Fibroblast of lung (primary cell): Measurements from ENCODE around the gene UBE2E2. TPM values are rescaled to one million over a fixed set of nuclear protein-coding genes. Genes with fewer than 3 reads are reported as not detected.

Source experiments
- DNase-seq, 2 donors: peaks; one replicate each; pipeline versions ENCODE4 v3.0.0 to v3.0.0-alpha.2; 2010; ENCODE audit warnings: low read depth in 2 of 2
- H2AFZ ChIP-seq: 2 replicates; pipeline ENCODE4 v1.5.1; 2012; ENCODE audit warnings: low read length, control low read depth, inconsistent platforms
- H3K27ac ChIP-seq: 2 replicates; pipeline ENCODE4 v1.5.1; 2011; ENCODE audit warnings: low read length, control low read depth; ENCODE audit not compliant: insufficient read depth
- H3K27me3 ChIP-seq: 2 replicates; pipeline ENCODE4 v1.5.1; 2011; ENCODE audit warnings: mild to moderate bottlenecking, low read length; ENCODE audit not compliant: control insufficient read depth, insufficient read depth
- H3K36me3 ChIP-seq: 2 replicates; pipeline ENCODE4 v1.5.1; 2011; ENCODE audit warnings: low read length; ENCODE audit not compliant: control insufficient read depth, insufficient read depth
- H3K4me1 ChIP-seq: 2 replicates; pipeline ENCODE4 v1.5.1; 2011; ENCODE audit warnings: low read length; ENCODE audit not compliant: control insufficient read depth, insufficient read depth; ENCODE audit errors: extremely low read depth
- H3K4me2 ChIP-seq: 2 replicates; pipeline ENCODE4 v1.5.1; 2011; ENCODE audit warnings: low read length, control low read depth; ENCODE audit not compliant: insufficient read depth; ENCODE audit errors: extremely low read depth
- H3K4me3 ChIP-seq, 4 experiments: fragments of 200-600 bp in 1 of 4; sonication (generic) in 1 of 4; replicated peaks in 1 of 4; 2 replicates each; pipeline ENCODE4 v1.5.1; 2011 to 2016; ENCODE audit warnings: low read length in 4 of 4, low read depth in 3 of 4, mild to moderate bottlenecking in 3 of 4, control low read depth in 2 of 4, inconsistent platforms in 1 of 4, mixed read lengths in 1 of 4; ENCODE audit not compliant: insufficient read depth in 1 of 4; ENCODE audit errors: control extremely low read depth in 1 of 4
- H3K79me2 ChIP-seq: 2 replicates; pipeline ENCODE4 v1.5.1; 2012; ENCODE audit warnings: mild to moderate bottlenecking, low read length, inconsistent platforms; ENCODE audit not compliant: control insufficient read depth, insufficient read depth
- H3K9ac ChIP-seq: 2 replicates; pipeline ENCODE4 v1.5.1; 2011; ENCODE audit warnings: mild to moderate bottlenecking, low read length, control low read depth; ENCODE audit not compliant: insufficient read depth
- H3K9me3 ChIP-seq: 2 replicates; pipeline ENCODE4 v1.5.1; 2012; ENCODE audit warnings: low read depth, low read length; ENCODE audit not compliant: control insufficient read depth, insufficient read depth
- H4K20me1 ChIP-seq: 2 replicates; pipeline ENCODE4 v1.5.1; 2011; ENCODE audit warnings: low read length; ENCODE audit not compliant: control insufficient read depth, insufficient read depth; ENCODE audit errors: extremely low read depth
- CTCF ChIP-seq, 2 donors: IDR thresholded peaks in 1 of 2; conservative IDR thresholded peaks in 1 of 2; 1 replicate in 1 of 2; 2 replicates in 1 of 2; pipeline ENCODE4 v1.5.1; 2011 to 2012; ENCODE audit warnings: low read length in 2 of 2, control low read depth in 1 of 2, inconsistent platforms in 1 of 2, low read depth in 1 of 2, mild to moderate bottlenecking in 1 of 2
- EZH2 ChIP-seq: IDR thresholded peaks from 2 replicates; pipeline ENCODE4 v1.5.1; 2012; ENCODE audit warnings: low read length, control low read depth, mild to moderate bottlenecking; ENCODE audit errors: missing control alignments
- polyA plus RNA-seq, 2 donors: library from polyadenylated mRNA; depleted of rRNA in 1 of 2; stranded (reverse) in 1 of 2; unstranded in 1 of 2; fragments of >200 nt; gene quantifications; 2 replicates each; pipeline ENCODE4 v1.2.1, GENCODE V29; 2011 to 2012; ENCODE audit warnings: missing spikeins in 1 of 2
- total RNA-seq: library from RNA; depleted of rRNA; stranded (reverse); fragments of >200 nt; gene quantifications from 2 replicates; pipeline ENCODE4 v1.2.1, GENCODE V29; 2014

UBE2E2 gene
- total and polyA plus RNA-seq, 2 donors (not counting 1 experiment from before 2014, with no cell fraction given): 79.8 to 127 TPM

GRCh38 chr3:23162934-23163333, 40.2 kb upstream of the UBE2E2 start:
- H3K36me3 ChIP-seq: no peaks in the 10 kb centered on the region
- no peaks in the 10 kb centered on the region for H3K9me3 ChIP-seq
- H3K4me3 ChIP-seq: no peak overlapping the region
- H2AFZ ChIP-seq: no peak overlapping the region
- no peak overlapping the region for H3K27ac ChIP-seq
- no peaks in the 10 kb centered on the region for H4K20me1 ChIP-seq
- TF ChIP-seq CTCF (conservative IDR thresholded peaks at IDR 0.05 in 1 of 2, IDR thresholded peaks at IDR 0.05 in 1 of 2; ENCODE audit: low read depth in 1 of 2, low read length in 2 of 2) (no peak), EZH2 (no peak)
- no peaks in the 10 kb centered on the region for H3K79me2 ChIP-seq
- H3K27me3 ChIP-seq: no peaks in the 10 kb centered on the region
- peaks cover 9% of the 10 kb centered on the region for H3K4me1 ChIP-seq
- no peak for DNase-seq
- H3K4me2 ChIP-seq: no peak overlapping the region
- no peak overlapping the region for H3K9ac ChIP-seq

GRCh38 chr3:23164746-23165145, 38.4 kb upstream of the UBE2E2 start:
- H4K20me1 ChIP-seq: no peaks in the 10 kb centered on the region

GRCh38 chr3:23165571-23165970, 37.6 kb upstream of the UBE2E2 start:
- no peaks in the 10 kb centered on the region for H3K9me3 ChIP-seq
- H2AFZ ChIP-seq: no peak overlapping the region
- H3K27ac ChIP-seq: no peak overlapping the region
- H3K27me3 ChIP-seq: no peaks in the 10 kb centered on the region
- no peak overlapping the region for H3K4me3 ChIP-seq
- H3K4me1 ChIP-seq: peaks cover 4% of the 10 kb centered on the region
- no peaks in the 10 kb centered on the region for H3K79me2 ChIP-seq
- no peak for TF ChIP-seq CTCF (conservative IDR thresholded peaks at IDR 0.05 in 1 of 2, IDR thresholded peaks at IDR 0.05 in 1 of 2; ENCODE audit: low read depth in 1 of 2, low read length in 2 of 2)
- TF ChIP-seq EZH2: no peak
- no peaks in the 10 kb centered on the region for H4K20me1 ChIP-seq
- H3K36me3 ChIP-seq: no peaks in the 10 kb centered on the region
- H3K4me2 ChIP-seq: no peak overlapping the region
- no peak for DNase-seq
- H3K9ac ChIP-seq: no peak overlapping the region

More at GRCh38 chr3:23164746-23165145, 38.4 kb upstream of the UBE2E2 start:
- peaks cover 6% of the 10 kb centered on the region for H3K4me1 ChIP-seq
- TF ChIP-seq EZH2 (no peak), CTCF (conservative IDR thresholded peaks at IDR 0.05 in 1 of 2, IDR thresholded peaks at IDR 0.05 in 1 of 2; ENCODE audit: low read depth in 1 of 2, low read length in 2 of 2) (no peak)
- no peaks in the 10 kb centered on the region for H3K9me3 ChIP-seq
- H3K4me2 ChIP-seq: no peak overlapping the region
- no peak overlapping the region for H3K9ac ChIP-seq
- no peak overlapping the region for H3K27ac ChIP-seq
- no peak overlapping the region for H2AFZ ChIP-seq
- H3K4me3 ChIP-seq: no peak overlapping the region
- H3K36me3 ChIP-seq: no peaks in the 10 kb centered on the region
- H3K27me3 ChIP-seq: no peaks in the 10 kb centered on the region
- no peaks in the 10 kb centered on the region for H3K79me2 ChIP-seq
- DNase-seq: no peak
